Adrenal gland (tissue), 12 donors: ENCODE results near the gene SPTBN4. TPM values are rescaled to one million over a fixed set of nuclear protein-coding genes. Genes with fewer than 3 reads are reported as not detected.

ENCODE experiments used
- DNase-seq, 7 donors: peaks; one replicate each; pipeline ENCODE4 v3.0.0-alpha.2; 2019 to 2020
- H3K27ac ChIP-seq, 5 donors: fragments of 200-600 bp; sonication (generic) in 4 of 5; 1 replicate in 3 of 5; 2 replicates in 2 of 5; pipeline versions ENCODE4 v1.5.1 to v1.8.0; 2016 to 2020; ENCODE audit warnings: mild to moderate bottlenecking in 1 of 5
- H3K27me3 ChIP-seq: fragments of 200-600 bp; 2 replicates; pipeline ENCODE4 v1.8.0; 2021
- H3K36me3 ChIP-seq, 2 donors: fragments of 200-600 bp; replicated peaks in 1 of 2; 1 replicate in 1 of 2; 2 replicates in 1 of 2; pipeline versions ENCODE4 v1.5.1 to v1.8.0; 2018 to 2022
- H3K4me1 ChIP-seq, 2 donors: fragments of 200-600 bp; replicated peaks in 1 of 2; 1 replicate in 1 of 2; 2 replicates in 1 of 2; pipeline versions ENCODE4 v1.5.1 to v1.8.0; 2018 to 2021
- H3K4me3 ChIP-seq, 4 donors: fragments of 200-600 bp; sonication (generic) in 3 of 4; one replicate each; pipeline ENCODE4 v1.5.1; 2016 to 2018
- H3K9me3 ChIP-seq, 3 donors: fragments of 200-600 bp; sonication (generic) in 1 of 3; replicated peaks in 1 of 3; 1 replicate in 2 of 3; 2 replicates in 1 of 3; pipeline versions ENCODE4 v1.5.1 to v1.8.0; 2016 to 2021
- POLR2A ChIP-seq, 2 donors: fragments of 450-650 bp; IDR thresholded peaks; one replicate each; pipeline ENCODE4 v1.6.1; 2017; ENCODE audit warnings: antibody characterized with exemption in 2 of 2, mild to moderate bottlenecking in 2 of 2, moderate library complexity in 1 of 2
- WGBS, 4 donors: extraction: QIAGEN DNeasy Blood & Tissue Kit in 2 of 4; methylation state at CpG; one replicate each; pipeline versions ENCODE4 v1.1.5 to v1.1.7; 2013 to 2017; 5-methylcytosine and 5-hydroxymethylcytosine counted together
- intact Hi-C, 2 donors: fragments of 100-400 bp; cut with DNase I; formaldehyde crosslinking; loops; one replicate each; pipeline versions ENCODE4 v1.14.1 to v1.15.0; 2022 to 2023
- polyA plus RNA-seq, 3 donors: library from polyadenylated mRNA; stranded (reverse); fragments of 200-250 nt in 2 of 3; fragments of 350-450 nt in 1 of 3; fragmentation: Illumina TruSeq in 1 of 3; extraction: RNeasy Lipid Tissue Mini Kit (QIAGEN cat#74804) in 1 of 3; gene quantifications; one replicate each; pipeline ENCODE4 v1.2.3, GENCODE V29; 2013 to 2014
- total RNA-seq, 9 donors: library from RNA; depleted of rRNA in 4 of 9; stranded (reverse); fragments of >200 nt in 4 of 9; fragments of 120-200 nt in 1 of 9; fragmentation: NEBNext Ultra II Directional in 1 of 9; extraction: Animal tissue kit (Norgen Biotek cat#: 25700) in 1 of 9; gene quantifications; one replicate each; pipeline versions ENCODE4 v1.1.0 to v1.2.4, GENCODE V29; 2013 to 2023
- TF ChIP-seq, protein P1 (sequence below), 6 experiments: fragments of 450-650 bp in 4 of 6; fragments of 200-600 bp in 2 of 6; sonication (generic) in 1 of 6; IDR thresholded peaks; 1 replicate in 5 of 6; 2 replicates in 1 of 6; pipeline versions ENCODE4 v1.5.1 to v1.8.0; 2016 to 2021; ENCODE audit warnings: antibody characterized with exemption in 6 of 6, mild to moderate bottlenecking in 2 of 6, moderate library complexity in 1 of 6
- donor health status: healthy with polysubstance abuse.
- donor health status: Bipolar disorder and iron deficiency.
- donor health status: DM: yes; HTN: yes; CAD: no.
- donor health status: DM: no; HTN: no; CAD: no.
- donor health status: DM: no; HTN: no; CAD: no.
- donor health status: DM: yes; HTN: yes; CAD: no.

Gene SPTBN4
- total and polyA plus RNA-seq, 12 donors: 0.91 to 46.7 (median 3.3) TPM

DNA sequence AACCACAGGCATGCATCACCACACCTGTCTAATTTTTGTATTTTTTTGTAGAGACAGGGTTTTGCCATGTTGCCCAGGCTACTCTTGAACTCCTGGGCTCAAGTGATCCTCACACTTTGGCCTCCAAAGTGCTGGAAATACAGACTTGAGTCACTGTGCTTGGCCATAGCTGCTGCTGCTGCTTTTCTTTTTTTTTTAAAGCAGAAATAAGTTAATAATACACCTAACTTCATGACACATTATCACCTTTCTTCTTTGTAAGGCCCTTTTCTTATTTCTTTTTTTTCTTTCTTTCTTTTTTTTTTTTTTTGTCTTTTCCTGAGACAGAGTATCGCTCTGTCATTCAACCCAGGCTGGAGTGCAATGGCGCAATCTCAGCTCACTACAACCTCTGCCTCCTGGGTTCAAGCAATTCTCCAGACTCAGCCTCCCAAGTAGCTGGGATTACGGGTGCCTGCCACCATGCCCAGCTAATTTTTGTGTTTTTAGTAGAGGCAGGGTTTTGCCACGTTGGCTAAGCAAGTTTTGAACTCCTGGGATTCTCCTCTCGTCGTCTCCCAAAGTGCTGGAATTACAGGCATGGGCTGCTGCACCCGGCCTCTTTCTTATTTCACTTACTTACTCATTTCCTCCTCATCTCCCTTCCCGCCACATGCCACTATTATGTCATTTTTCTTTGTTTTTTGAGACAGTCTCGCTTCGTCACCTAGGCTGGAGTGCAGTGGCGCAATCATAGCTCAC lies 118.6 kb downstream of the SPTBN4 start:
- intact Hi-C loops: no loop called here
- no peak for DNase-seq
- no peak overlapping the region for H3K27ac ChIP-seq
- H3K4me3 ChIP-seq: no peak overlapping the region
- peaks cover 0 to 24% of the 10 kb centered on the region in 2 donors for H3K36me3 ChIP-seq
- no peaks in the 10 kb centered on the region for H3K27me3 ChIP-seq
- no peaks in the 10 kb centered on the region for H3K9me3 ChIP-seq
- H3K4me1 ChIP-seq: no peaks in the 10 kb centered on the region
- TF ChIP-seq, protein P1, sequence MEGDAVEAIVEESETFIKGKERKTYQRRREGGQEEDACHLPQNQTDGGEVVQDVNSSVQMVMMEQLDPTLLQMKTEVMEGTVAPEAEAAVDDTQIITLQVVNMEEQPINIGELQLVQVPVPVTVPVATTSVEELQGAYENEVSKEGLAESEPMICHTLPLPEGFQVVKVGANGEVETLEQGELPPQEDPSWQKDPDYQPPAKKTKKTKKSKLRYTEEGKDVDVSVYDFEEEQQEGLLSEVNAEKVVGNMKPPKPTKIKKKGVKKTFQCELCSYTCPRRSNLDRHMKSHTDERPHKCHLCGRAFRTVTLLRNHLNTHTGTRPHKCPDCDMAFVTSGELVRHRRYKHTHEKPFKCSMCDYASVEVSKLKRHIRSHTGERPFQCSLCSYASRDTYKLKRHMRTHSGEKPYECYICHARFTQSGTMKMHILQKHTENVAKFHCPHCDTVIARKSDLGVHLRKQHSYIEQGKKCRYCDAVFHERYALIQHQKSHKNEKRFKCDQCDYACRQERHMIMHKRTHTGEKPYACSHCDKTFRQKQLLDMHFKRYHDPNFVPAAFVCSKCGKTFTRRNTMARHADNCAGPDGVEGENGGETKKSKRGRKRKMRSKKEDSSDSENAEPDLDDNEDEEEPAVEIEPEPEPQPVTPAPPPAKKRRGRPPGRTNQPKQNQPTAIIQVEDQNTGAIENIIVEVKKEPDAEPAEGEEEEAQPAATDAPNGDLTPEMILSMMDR (IDR thresholded peaks at IDR 0.05): no peak
- no peak for TF ChIP-seq POLR2A (IDR thresholded peaks at IDR 0.05)
- 83 to 95% (median 89%) methylated on average over 11 of the region's 11 CpGs for WGBS, 4 donors

DNA sequence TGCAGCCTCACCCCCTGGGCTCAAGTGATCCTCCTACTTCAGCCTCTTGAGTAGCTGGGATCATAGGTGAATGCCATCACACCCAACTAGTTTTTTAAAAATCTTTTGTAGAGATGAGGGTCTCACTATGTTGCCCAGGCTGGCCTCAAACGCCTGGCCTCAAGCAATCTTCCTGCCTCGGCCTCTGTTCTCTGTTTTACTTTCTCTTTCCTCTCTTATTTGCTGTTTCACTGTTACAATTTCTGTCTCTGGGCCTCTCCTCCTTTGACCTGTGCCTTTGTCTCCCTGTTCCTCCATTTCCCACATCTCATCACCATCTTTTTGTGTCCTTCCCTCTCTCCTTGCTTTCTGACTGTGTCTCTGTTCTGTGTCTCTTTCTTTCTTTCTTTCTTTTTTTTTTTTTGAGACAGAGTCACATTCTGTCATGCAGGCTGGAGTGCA lies 119.2 kb downstream of the SPTBN4 start:
- H3K27ac ChIP-seq: no peak overlapping the region
- no peak for DNase-seq
- H3K4me3 ChIP-seq: no peak overlapping the region
- peaks cover 0 to 18% of the 10 kb centered on the region in 2 donors for H3K36me3 ChIP-seq
- H3K4me1 ChIP-seq: no peaks in the 10 kb centered on the region
- TF ChIP-seq, protein P1 (IDR thresholded peaks at IDR 0.05): no peak
- TF ChIP-seq POLR2A (IDR thresholded peaks at IDR 0.05): no peak
- H3K9me3 ChIP-seq: no peaks in the 10 kb centered on the region
- 86 to 95% (median 91%) methylated on average over 2 of the region's 2 CpGs for WGBS, 4 donors
- no peaks in the 10 kb centered on the region for H3K27me3 ChIP-seq
- intact Hi-C loops: no loop called here

DNA sequence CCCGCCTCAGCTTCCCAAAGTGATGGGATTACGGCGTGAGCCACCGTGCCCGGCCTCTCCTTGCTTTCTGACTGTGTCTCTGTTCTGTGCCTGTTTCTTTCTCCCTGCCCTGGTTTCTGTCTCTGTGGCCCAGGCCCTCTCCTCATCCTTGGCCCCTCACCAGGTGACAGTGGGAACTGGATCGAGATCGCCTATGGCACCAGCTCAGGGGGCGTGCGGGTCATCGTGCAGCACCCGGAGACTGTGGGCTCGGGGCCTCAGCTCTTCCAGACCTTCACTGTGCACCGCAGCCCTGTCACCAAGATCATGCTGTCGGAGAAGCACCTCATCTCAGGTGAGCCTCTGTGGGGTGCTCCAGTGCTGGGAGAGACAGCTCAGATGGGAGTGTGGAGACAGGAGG lies 119.8 kb downstream of the SPTBN4 start:
- H3K9me3 ChIP-seq: no peaks in the 10 kb centered on the region
- no peak overlapping the region for H3K27ac ChIP-seq
- WGBS, 4 donors: 91 to 100% (median 98%) methylated on average over 5 to 14 of the region's 14 CpGs
- no peaks in the 10 kb centered on the region for H3K4me1 ChIP-seq
- intact Hi-C loops: no loop called here
- no peaks in the 10 kb centered on the region for H3K27me3 ChIP-seq
- no peak overlapping the region for H3K4me3 ChIP-seq
- no peak for DNase-seq
- peaks cover 0 to 12% of the 10 kb centered on the region in 2 donors for H3K36me3 ChIP-seq
- no peak for TF ChIP-seq POLR2A (IDR thresholded peaks at IDR 0.05)
- TF ChIP-seq, protein P1 (IDR thresholded peaks at IDR 0.05): no peak

DNA sequence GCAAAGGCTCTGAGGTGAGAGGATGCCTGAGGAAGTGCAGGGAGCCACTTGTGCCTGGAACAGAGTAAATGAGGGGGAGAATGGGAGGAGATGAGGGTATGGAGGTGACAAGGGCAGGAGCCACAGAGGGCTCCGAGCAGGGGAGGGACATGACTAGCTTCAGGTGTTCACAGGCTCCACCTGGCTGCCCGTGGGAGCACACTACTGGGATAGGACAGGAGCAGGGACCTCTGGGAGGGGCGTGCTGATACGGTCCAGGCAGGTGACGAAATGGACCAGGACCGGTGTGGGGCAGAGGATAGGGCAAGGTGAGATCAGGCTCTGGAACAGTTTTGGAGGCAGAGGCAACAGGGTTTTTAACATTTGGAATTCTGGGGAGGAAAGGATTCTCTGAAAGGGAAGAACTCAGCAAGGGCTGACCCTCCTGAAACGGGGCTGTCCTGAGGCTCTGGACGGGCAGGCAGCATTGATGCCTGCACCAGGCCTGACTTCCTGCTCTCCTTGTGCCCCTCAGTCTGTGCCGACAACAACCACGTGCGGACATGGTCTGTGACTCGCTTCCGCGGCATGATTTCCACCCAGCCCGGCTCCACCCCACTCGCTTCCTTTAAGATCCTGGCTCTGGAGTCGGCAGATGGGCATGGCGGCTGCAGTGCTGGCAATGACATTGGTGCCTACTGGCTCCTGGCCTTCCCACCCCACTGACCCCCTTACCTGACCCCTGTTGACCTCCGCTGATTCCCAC lies 121.5 kb downstream of the SPTBN4 start:
- Histone ChIP-seq H3K9me3 (no peaks in the 10 kb centered on the region), H3K36me3 (no peaks in the 10 kb centered on the region), H3K27me3 (no peaks in the 10 kb centered on the region), H3K27ac (no peak overlapping the region), H3K4me1 (no peaks in the 10 kb centered on the region), H3K4me3 (no peak overlapping the region)
- no peak for TF ChIP-seq POLR2A (IDR thresholded peaks at IDR 0.05)
- TF ChIP-seq, protein P1 (IDR thresholded peaks at IDR 0.05): no peak
- intact Hi-C loops: no loop called here
- 86 to 93% (median 92%) methylated on average over 16 to 19 of the region's 19 CpGs for WGBS, 4 donors
- DNase-seq: no peak
